ENCODE results near the gene CFD.

GRCh38 chr19:825897-826644 lies 33.4 kb upstream of the CFD start:
- TF ChIP-seq POLR2A (IDR thresholded peaks at IDR 0.05): no peak
- TF ChIP-seq CTCF (IDR thresholded peaks at IDR 0.05): no peak
